ELR (cell line): ENCODE results near the gene ST6GAL1.
A peak's percentile ranks its signal among the peaks of the same experiment; 100 is the strongest.

ENCODE experiments used
- DNase-seq: peaks from one replicate; pipeline ENCODE4 v3.0.0-alpha.2; 2015; ENCODE audit warnings: low read depth

Gene ST6GAL1

GRCh38 chr3:187077537-187077936 lies 147.2 kb downstream of the ST6GAL1 start:
- DNase-seq = no peak

DNA sequence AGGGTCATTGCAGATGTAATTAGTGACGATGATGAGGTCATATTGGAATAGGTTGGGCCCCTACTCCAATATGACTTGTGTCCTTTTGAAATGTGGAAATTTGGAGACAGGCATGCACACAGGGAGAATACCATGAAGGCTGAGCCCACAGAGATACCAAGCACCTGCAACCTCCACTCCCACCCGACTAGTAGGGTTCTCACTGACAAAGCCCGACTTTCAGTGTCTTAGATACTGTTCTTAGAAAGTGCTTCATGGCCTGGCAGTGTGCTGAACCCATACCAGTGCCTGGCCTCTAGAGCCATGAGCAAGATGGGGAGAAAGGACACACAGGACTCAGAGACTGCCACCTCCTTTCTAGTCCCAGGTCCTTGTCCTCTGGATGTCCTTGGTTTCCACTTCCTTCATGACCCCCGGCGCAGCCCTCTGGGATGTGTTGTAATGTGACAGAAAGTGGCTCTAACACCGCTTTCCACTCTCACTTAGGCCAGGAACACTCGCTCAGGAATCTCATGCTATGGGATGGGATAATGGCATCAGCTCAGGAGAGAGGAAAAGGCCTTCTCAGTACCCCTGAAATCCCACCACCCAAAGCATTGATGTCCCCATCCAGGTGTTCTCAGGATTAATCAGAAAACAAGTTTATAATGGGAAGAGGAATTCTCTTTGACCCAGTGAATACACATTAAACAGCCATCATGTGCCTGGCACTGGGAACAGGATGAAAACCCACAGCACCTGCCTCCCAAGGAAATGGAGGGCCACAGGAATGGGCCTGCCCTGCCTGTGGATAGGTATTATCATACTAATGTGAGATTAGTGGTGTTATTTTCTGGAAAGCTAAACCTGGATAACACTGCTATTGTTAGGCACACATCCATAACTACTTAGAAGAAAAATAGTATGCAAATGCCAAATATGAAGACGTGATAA lies 149.0 kb downstream of the ST6GAL1 start:
- no peak for DNase-seq

DNA sequence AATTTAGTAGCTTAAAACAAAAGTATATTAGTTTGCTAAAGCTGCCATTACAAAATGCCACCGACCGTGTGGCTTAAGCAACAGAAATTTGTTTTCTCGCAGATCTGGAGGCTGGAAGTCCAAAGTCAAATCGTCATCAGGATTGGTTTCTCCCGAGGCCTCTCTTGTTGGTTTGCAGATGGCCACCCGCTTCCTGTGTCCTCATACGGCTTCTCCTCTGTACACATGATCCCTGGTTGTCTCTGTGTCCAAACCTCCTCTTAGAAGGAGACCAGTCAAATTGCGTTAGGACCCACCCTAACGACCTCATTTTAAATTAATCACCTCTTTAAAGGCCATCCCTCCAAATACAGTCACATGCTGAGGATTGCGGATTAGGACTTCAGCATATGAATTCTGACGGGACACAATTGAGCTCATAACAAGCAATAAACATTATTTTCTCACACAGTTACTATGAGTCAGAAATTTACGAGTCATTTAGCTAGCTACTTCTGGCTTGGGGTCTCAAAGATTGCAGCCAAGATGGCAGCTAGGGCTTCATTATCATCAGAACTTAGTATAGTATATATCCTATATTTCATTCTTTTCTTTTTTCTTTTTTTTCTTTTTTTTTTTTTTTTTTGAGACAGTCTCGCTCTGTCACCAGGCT lies 150.6 kb downstream of the ST6GAL1 start:
- peak; percentile 15 for DNase-seq

DNA sequence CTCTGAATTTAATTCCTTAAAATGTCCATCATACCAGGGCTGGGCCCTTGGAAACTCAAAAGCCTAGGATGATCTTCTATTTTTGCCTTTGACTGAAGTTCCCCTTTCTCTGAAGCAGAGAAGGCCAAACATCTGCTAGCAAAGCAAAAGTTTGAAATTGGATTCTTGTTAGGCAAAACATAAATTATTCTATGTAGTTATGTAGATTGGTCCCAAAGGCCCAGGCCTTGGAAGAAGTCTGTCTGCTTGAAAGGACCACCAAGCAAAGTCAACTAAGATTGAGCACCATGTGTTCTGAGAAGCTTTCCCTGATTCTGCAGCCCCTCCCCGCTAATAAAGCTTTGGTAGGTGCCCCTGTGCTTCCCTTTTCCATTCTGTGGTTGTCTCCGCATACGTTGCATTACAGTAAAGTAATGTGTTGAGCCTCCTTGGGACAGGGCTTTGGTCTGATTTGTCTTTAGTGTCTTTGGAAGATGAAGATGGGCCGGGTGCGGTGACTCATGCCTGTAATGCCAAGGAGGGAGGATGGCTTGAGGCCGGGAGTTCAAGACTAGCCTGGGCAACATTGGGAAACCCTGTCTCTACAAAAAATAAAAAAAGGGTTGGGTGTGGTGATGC lies 152.5 kb downstream of the ST6GAL1 start:
- DNase-seq = no peak

DNA sequence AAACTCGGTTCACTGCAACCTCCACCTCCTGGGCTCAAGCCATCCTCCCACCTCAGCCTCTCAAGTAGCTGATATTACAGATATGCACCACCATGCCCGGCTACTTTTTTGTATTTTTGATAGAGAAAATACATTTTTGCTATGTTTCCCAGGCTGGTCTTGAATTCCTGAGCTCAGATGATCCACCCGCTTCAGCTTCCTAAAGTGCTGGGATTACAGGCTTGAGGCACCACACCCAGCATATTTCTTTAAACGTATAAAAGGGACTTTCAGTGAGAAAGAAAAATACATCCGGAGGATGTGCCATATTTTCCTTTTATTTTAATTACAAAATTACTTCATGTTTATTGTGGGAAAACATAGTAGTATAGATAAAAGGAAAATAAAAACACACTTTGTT lies 153.8 kb downstream of the ST6GAL1 start:
- no peak for DNase-seq

DNA sequence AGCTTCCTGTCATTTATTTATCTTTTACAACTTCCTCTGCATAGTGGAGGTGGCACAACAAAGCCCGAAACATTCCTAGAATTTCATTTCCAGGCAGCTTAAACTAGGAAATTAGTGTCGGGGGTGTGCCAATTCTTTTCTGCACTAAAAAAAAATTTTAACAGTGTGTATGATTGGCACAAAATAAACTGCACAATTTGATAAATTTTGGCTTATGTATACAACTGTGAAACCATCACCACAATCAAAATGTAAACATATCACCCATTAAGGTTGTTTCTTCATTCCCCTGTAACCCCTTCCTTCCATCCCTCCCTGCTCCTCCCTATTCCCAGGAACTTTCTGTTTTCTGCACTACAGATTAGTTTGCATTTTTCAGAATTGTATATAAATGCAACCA lies 154.3 kb downstream of the ST6GAL1 start:
- no peak for DNase-seq

GRCh38 chr3:187085021-187085666 lies 154.8 kb downstream of the ST6GAL1 start:
- no peak for DNase-seq

GRCh38 chr3:187085933-187086332 lies 155.6 kb downstream of the ST6GAL1 start:
- peak; percentile 29 for DNase-seq

DNA sequence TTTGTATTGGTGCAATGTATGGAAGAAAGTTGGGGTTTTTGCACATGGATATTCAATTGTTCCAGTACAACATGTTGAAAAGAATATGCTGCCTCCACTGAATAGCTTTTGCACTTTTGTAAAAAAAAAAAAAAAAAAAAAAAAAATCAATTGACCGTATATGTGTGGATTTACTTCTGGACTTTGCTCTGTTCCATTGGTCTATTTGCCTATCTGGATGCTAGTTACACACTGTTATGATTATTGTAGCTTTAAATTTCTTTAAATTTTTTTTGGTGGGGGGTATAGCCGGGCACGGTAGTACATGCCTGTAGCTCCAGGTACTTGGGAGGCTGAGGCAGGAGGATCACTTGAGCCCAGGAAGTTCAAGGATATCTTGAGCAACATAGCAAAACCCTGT lies 156.5 kb downstream of the ST6GAL1 start:
- DNase-seq = no peak

DNA sequence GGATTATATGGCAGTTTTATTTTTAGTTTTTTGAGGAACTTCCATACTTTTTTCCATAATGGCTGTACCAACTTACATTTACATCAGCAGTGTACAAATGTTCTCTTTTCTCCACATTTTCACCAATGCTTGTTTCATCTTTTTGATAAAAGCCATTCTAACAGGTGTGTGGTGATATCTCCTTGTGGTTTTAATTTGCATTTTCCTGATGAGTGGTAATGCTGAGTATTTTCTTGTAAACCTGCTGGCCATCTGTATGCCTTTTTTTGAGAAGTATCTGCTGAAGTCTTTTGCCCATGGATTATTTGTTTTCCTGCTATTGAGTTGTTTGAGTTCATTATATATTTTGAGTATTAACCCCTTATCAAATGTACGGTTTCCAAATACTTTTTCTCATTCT lies 158.4 kb downstream of the ST6GAL1 start:
- DNase-seq = no peak

- no peak for DNase-seq
These were observed 163.0 kb downstream of the ST6GAL1 start for GRCh38 chr3:187093320-187093719.

GRCh38 chr3:187098923-187099512 lies 168.7 kb downstream of the ST6GAL1 start:
- peak; percentile 57 for DNase-seq

- DNase-seq = peak; percentile 50
These were observed 171.1 kb downstream of the ST6GAL1 start for GRCh38 chr3:187101184-187102072.

DNA sequence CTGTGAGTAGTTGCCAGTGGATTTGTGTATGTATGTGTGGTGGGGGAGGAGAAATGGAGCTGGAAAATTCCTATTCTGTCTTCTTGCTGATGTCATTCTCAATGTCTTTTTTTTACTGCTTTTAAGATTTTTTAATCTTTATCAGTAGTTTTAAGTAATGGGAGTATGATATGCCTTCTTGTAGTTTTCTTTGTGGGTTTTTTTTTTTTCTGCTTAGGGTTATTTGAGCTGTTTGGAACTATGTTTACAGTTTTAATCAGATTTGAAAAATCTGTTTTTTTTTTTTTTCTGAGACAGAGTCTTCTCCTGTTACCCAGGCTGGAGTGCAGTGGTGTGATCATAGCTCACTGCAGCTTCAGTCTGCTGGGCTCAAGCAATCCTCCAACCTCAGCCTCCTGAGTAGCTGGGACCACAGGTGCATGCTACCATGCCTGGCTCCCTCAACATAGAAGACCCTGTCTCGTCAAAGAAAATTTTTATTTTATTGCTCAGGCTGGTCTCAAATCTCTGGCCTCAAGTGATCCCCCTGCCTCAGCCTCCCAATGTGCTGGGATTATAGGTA lies 171.8 kb downstream of the ST6GAL1 start:
- no peak for DNase-seq

DNA sequence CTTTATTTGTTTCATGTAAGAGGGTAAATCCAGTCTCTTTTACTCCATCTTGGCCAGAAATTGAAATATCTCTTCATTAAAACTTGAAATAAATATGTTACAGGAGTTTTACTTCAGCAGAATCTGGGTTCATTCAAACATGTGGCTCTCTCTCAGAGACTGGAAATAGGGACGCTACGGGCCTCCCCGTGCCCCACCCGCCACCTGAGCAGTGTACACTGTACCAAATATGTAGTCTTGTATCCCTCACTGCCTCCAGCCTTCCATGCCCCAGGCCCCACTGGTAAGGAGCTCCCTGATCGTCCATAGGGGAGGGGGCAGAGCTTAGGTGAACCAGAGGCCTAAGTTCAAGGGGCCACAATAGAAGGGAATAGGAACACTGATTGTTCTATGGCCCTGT lies 172.9 kb downstream of the ST6GAL1 start:
- DNase-seq = no peak

DNA sequence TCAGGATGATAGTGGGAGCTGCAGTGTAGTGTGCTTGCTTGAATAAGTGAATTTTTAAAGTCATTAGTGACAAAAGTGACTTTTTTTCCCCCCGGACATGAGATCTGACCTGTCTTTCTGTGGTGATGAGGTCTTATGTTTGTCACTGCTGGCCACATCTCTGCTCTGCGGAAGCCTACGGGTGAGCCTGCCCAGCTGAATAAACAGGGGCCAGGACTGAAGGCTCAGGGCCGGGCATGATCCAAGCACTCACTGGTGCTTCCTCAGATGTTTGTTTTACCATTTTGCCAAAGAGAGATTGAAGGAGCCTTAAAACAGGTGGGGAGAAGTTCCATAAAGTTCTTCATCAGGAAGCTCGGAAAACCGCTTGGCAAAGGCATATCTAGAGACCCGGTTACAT lies 174.0 kb downstream of the ST6GAL1 start:
- DNase-seq = no peak

GRCh38 chr3:187104933-187105332 lies 174.6 kb downstream of the ST6GAL1 start:
- no peak for DNase-seq

DNA sequence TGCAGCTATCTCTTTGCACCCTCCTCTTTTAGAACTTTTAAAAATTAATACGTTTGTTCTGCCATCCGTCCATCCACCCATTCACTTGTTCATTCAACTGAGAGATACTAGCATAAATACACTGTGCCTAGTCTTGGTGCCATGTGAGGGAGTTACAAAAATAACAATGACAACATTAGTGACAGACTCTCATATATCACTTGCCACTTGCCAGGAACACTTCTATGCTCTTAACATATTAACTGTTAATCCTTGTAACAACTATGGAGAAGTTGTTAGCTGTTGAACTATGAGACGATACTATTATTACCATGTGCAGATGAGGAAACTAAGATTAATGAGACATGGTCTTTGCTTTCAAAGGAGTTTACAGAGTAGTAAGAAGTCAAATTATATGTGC lies 175.4 kb downstream of the ST6GAL1 start:
- DNase-seq = no peak

DNA sequence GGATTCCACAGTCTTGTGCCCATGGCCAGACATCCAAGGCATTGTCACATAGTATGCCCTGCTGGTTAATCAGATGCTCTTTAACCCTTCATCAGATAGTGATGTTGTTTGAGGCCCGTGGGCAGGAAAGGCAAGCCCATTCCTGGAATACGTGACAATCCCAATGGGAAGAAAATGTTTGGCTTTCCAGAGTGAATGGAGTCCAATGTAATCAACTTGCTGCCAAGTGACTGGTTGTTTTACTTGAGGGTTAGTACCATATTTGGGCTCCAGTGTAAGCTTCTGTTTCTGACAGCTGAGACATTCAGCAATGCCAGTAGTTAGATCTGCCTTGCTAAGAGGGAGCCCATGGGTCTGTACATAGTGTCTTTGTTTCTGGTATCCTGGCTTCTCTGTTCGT lies 177.7 kb downstream of the ST6GAL1 start:
- no peak for DNase-seq

DNA sequence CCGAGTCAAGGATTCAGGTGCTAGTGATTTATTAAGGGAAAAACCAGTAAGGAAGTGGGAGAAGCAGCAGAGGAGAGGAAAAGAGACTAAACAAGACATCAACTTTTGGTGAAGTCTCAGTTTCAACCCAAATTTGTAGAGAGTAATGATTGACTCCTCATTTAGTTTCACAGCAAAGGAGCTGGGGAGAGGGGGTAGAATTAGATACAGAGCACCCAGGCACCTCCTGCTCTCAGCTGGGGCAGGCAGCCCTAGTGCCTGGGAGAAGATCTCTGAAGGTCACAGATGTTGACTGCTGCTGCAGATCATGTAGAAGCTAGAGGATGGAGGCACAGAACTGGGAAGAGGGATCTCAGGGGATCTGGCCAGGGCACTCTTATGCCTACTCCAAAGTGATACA lies 179.8 kb downstream of the ST6GAL1 start:
- no peak for DNase-seq
